Activated naive CD4-positive, alpha-beta T cell treated with anti-CD3 and anti-CD28 coated beads, Interleukin-2, amount 50 U/mL, for 72 hours (primary cell): Measurements from ENCODE around the gene ADH4. TPM values are rescaled to one million over a fixed set of nuclear protein-coding genes. Genes with fewer than 3 reads are reported as not detected.
"Not testable (repeated sequence)": the region's sequence is repeated elsewhere in the genome, so short reads cannot be mapped to it uniquely, and the experiment has no call there.

Experiments
- ATAC-seq, 2 donors: fragments of 150-1000 bp; cut with Tn5 transposase; 2 replicates each; pipeline ENCODE4 v1.10.0; 2021; ENCODE audit warnings: mild to moderate bottlenecking in 2 of 2, moderate library complexity in 2 of 2
- DNase-seq, 2 donors: peaks; one replicate each; pipeline ENCODE4 v3.0.0; 2021 to 2022; ENCODE audit warnings: low spot score in 2 of 2
- H3K27ac Mint-ChIP-seq, 2 donors: one replicate each; pipeline ENCODE4 v1.8.0; 2022; ENCODE audit warnings: mild to moderate bottlenecking in 2 of 2, mixed read lengths in 2 of 2
- H3K36me3 Mint-ChIP-seq, 2 donors: one replicate each; pipeline ENCODE4 v1.8.0; 2022; ENCODE audit warnings: mixed read lengths in 2 of 2
- H3K9me3 Mint-ChIP-seq, 2 donors: one replicate each; pipeline ENCODE4 v1.8.0; 2022; ENCODE audit warnings: mixed read lengths in 2 of 2
- total RNA-seq, 2 donors: library from RNA; stranded (reverse); gene quantifications; one replicate each; pipeline ENCODE4 v1.2.3, GENCODE V29; 2022

The ADH4 gene
- not detected for total RNA-seq

- no peaks in the 10 kb centered on the region for H3K9me3 Mint-ChIP-seq
- H3K27ac Mint-ChIP-seq: no peak within 1 kb of the TSS
- ATAC-seq: no peak
- DNase-seq: no peak
- no peaks in the 10 kb centered on the region for H3K36me3 Mint-ChIP-seq
Measured at GRCh38 chr4:99144070-99144469, at the start of gene ADH4. Gene ADH4, minus strand, starts transcription at chr4:99144297. Its CDS starts 75 bp downstream, at chr4:99144222.

GRCh38 chr4:99190336-99190735 lies 46.2 kb upstream of the ADH4 start:
- peaks cover 17 to 33% of the 10 kb centered on the region in 2 donors for H3K9me3 Mint-ChIP-seq
- H3K36me3 Mint-ChIP-seq: peaks cover 10 to 42% of the 10 kb centered on the region in 2 donors
- ATAC-seq (no peak), DNase-seq (no peak)
- no peak overlapping the region for H3K27ac Mint-ChIP-seq

GRCh38 chr4:99189900-99190299 lies 45.8 kb upstream of the ADH4 start:
- not testable (repeated sequence) for H3K27ac Mint-ChIP-seq, ATAC-seq

GRCh38 chr4:99186029-99186428 lies 41.9 kb upstream of the ADH4 start:
- H3K27ac Mint-ChIP-seq: no peak overlapping the region
- ATAC-seq (no peak), DNase-seq (no peak)
- peaks cover 10 to 44% of the 10 kb centered on the region in 2 donors for H3K36me3 Mint-ChIP-seq
- peaks cover 21 to 29% of the 10 kb centered on the region in 2 donors for H3K9me3 Mint-ChIP-seq

More at GRCh38 chr4:99189900-99190299, 45.8 kb upstream of the ADH4 start:
- DNase-seq: not testable (repeated sequence)
- H3K9me3 Mint-ChIP-seq: peaks cover 17 to 35% of the 10 kb centered on the region in 2 donors
- H3K36me3 Mint-ChIP-seq: peaks cover 10 to 47% of the 10 kb centered on the region in 2 donors

- ATAC-seq (no peak), DNase-seq (no peak)
- peaks cover 5 to 41% of the 10 kb centered on the region in 2 donors for H3K36me3 Mint-ChIP-seq
- no peak overlapping the region for H3K27ac Mint-ChIP-seq
- H3K9me3 Mint-ChIP-seq: peaks cover 16 to 25% of the 10 kb centered on the region in 2 donors
Measured at GRCh38 chr4:99185581-99185980, 41.5 kb upstream of the ADH4 start.

GRCh38 chr4:99180382-99181070 lies 36.4 kb upstream of the ADH4 start:
- Mint-ChIP-seq H3K9me3 (peaks cover 10 to 20% of the 10 kb centered on the region in 2 donors), H3K27ac (no peak overlapping the region), H3K36me3 (peaks cover 0 to 37% of the 10 kb centered on the region in 2 donors)
- no peak for DNase-seq
- no peak for ATAC-seq

- ATAC-seq (no peak), DNase-seq (no peak)
- H3K27ac Mint-ChIP-seq: no peak overlapping the region
- H3K36me3 Mint-ChIP-seq: peaks cover 0 to 35% of the 10 kb centered on the region in 2 donors
- peaks cover 15 to 23% of the 10 kb centered on the region in 2 donors for H3K9me3 Mint-ChIP-seq
Measured at GRCh38 chr4:99179626-99180025, 35.5 kb upstream of the ADH4 start.

GRCh38 chr4:99179178-99179577 lies 35.1 kb upstream of the ADH4 start:
- H3K36me3 Mint-ChIP-seq: peaks cover 0 to 32% of the 10 kb centered on the region in 2 donors
- H3K27ac Mint-ChIP-seq: no peak overlapping the region
- H3K9me3 Mint-ChIP-seq: peaks cover 13 to 21% of the 10 kb centered on the region in 2 donors
- no peak for ATAC-seq
- no peak for DNase-seq

- ATAC-seq (no peak), DNase-seq (no peak)
- Mint-ChIP-seq H3K27ac (no peak overlapping the region), H3K9me3 (peaks cover 4 to 12% of the 10 kb centered on the region in 2 donors), H3K36me3 (peaks cover 0 to 7% of the 10 kb centered on the region in 2 donors)
Measured at GRCh38 chr4:99166544-99166943, 22.4 kb upstream of the ADH4 start.

- peaks cover 4 to 12% of the 10 kb centered on the region in 2 donors for H3K9me3 Mint-ChIP-seq
- DNase-seq (no peak), ATAC-seq (no peak)
- no peak overlapping the region for H3K27ac Mint-ChIP-seq
- peaks cover 0 to 7% of the 10 kb centered on the region in 2 donors for H3K36me3 Mint-ChIP-seq
Measured at GRCh38 chr4:99165978-99166377, 21.9 kb upstream of the ADH4 start.

GRCh38 chr4:99161373-99162099 lies 17.4 kb upstream of the ADH4 start:
- no peak for ATAC-seq
- H3K27ac Mint-ChIP-seq: no peak overlapping the region
- H3K9me3 Mint-ChIP-seq: peaks cover 0 to 4% of the 10 kb centered on the region in 2 donors
- no peaks in the 10 kb centered on the region for H3K36me3 Mint-ChIP-seq
- DNase-seq: no peak

- no peak overlapping the region for H3K27ac Mint-ChIP-seq
- H3K36me3 Mint-ChIP-seq: no peaks in the 10 kb centered on the region
- ATAC-seq (no peak), DNase-seq (no peak)
- peaks cover 0 to 4% of the 10 kb centered on the region in 2 donors for H3K9me3 Mint-ChIP-seq
Measured at GRCh38 chr4:99159699-99160098, 15.6 kb upstream of the ADH4 start.

GRCh38 chr4:99157478-99157935 lies 13.4 kb upstream of the ADH4 start:
- no peak for ATAC-seq
- no peak for DNase-seq
- no peaks in the 10 kb centered on the region for H3K9me3 Mint-ChIP-seq
- no peak overlapping the region for H3K27ac Mint-ChIP-seq
- H3K36me3 Mint-ChIP-seq: no peaks in the 10 kb centered on the region

GRCh38 chr4:99156992-99157391 lies 12.9 kb upstream of the ADH4 start:
- no peak for ATAC-seq
- no peaks in the 10 kb centered on the region for H3K36me3 Mint-ChIP-seq
- no peaks in the 10 kb centered on the region for H3K9me3 Mint-ChIP-seq
- no peak for DNase-seq
- H3K27ac Mint-ChIP-seq: no peak overlapping the region

- peaks cover 0 to 6% of the 10 kb centered on the region in 2 donors for H3K36me3 Mint-ChIP-seq
- no peak for ATAC-seq
- DNase-seq: no peak
- no peaks in the 10 kb centered on the region for H3K9me3 Mint-ChIP-seq
- H3K27ac Mint-ChIP-seq: no peak overlapping the region
Measured at GRCh38 chr4:99154658-99155342, 10.7 kb upstream of the ADH4 start.

- no peak for DNase-seq
- ATAC-seq: no peak
- H3K9me3 Mint-ChIP-seq: no peaks in the 10 kb centered on the region
- H3K36me3 Mint-ChIP-seq: peaks cover 0 to 6% of the 10 kb centered on the region in 2 donors
- H3K27ac Mint-ChIP-seq: no peak overlapping the region
Measured at GRCh38 chr4:99151995-99152394, 7.9 kb upstream of the ADH4 start.

- DNase-seq (no peak), ATAC-seq (no peak)
- Mint-ChIP-seq H3K9me3 (no peaks in the 10 kb centered on the region), H3K27ac (no peak overlapping the region), H3K36me3 (peaks cover 0 to 6% of the 10 kb centered on the region in 2 donors)
Measured at GRCh38 chr4:99151452-99151851, 7.4 kb upstream of the ADH4 start.
